NK-92 (cell line): ENCODE measurements around the gene PFAS.
"Not testable (repeated sequence)": the region's sequence is repeated elsewhere in the genome, so short reads cannot be mapped to it uniquely, and the experiment has no call there.

ENCODE experiments used
- DNase-seq: peaks from one replicate; lab custom pipeline; 2025; ENCODE audit not compliant: unreplicated experiment; lab: John Stamatoyannopoulos, UW

PFAS gene

DNA sequence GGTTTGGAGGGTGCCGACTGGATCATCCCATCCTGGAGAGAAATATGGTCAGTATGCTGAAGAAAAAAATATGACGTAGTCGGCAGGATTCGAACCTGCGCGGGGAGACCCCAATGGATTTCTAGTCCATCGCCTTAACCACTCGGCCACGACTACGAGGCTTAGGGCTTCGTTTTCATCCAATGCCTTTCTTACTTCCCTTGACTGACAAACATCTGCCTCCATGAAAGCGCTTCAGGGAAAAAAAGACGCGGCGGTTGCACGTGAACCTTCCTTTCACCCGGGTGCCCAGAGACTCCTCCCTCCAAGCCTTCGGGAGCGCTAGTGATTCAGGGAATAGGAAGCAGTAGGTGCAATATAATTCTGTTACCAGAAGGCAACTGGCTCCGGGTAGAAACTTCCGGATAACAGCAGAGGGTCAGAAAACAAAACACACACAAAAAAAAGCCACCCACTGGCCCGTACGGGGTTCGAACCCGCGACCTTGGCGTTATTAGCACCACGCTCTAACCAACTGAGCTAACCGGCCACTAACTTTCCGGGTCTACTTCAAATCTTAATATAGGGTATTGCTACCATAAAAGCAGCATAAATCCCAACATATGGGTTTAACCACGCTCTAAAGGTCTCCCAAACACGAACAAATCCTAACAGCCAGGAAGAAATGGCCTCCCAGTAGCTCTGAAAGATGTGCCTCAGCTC, 22.4 kb upstream of the PFAS start:
- no peak for DNase-seq

DNA sequence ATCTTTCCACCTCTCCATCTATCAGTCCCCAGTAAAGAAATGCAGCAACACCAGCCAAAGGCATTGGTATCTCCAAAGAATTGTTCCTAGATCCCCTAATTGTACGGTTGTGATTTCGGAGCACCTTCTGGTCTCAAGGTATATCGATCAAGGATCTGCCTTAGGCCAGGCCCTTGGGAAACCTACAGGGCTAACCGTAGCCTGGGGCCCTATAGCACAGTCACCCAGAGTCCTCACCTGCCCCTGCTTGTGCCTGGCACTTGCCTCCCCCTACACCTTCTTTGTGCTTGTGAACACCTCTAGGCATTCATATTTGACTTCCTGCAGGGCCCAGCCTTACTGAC, 21.9 kb upstream of the PFAS start:
- DNase-seq, result no peak

DNA sequence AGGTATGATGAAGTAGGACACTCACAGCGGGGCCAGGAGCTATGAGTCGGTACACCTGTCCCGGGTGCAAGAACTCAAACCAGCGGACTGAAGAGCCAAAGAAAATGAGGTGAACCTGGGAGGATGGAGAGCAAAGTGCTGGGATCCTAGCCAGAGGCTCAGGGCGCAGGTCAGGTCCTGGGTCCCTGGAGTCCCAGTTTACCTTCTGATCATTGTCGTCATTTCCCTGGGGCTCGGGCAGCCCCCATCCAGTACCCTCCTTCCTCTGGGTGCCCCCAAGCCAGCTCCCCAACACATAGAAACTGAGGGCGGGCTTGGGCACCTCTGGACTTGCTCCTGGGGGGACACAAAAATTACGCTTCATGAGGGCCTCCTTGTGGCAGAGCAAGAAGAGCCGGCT, 17.4 kb upstream of the PFAS start:
- DNase-seq, result no peak

DNA sequence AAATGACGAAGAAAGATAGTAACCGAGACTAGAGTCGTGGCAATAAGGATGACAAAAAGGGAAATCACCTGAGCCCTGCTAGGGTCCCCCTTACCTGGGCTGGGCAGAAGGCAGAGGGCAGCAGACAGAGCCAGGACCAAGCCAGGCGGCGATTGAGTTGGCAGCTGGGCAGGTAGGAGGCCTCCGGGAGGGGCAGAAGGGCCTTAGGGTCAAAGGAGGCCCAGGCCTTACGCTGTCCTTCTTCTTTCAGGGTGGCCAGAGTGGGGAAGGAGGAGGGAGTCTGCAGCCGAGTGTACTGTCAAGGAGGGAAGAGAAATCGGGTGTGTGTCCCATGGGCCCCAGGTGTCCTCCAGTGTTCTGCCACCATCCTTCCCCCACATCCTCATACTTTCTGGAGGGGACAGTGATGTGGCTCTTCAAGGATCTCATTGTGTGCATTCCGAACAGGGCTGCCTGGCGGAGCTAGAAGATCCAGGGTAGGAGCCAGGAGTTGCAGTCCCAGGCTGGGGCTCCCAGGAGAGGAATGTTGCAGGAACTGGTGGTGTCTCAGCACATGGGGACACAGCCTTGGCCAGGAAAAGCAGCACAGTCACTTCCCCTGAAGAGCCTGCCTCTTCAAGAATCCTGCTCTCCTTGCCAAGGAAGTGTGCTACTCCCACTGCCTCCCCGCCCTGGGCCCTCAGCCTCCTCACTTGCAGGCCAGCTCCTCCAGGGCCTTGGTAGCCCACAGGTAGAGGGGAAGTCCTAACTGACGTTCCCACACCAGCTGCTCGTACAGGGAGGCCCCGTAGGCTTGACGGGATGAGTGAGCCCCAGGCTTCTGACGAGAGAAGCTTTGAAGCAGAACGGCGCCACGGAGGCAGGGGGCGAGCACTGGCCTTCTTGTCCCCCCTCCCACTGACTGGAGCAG, 14.5 kb upstream of the PFAS start:
- DNase-seq, result no peak

DNA sequence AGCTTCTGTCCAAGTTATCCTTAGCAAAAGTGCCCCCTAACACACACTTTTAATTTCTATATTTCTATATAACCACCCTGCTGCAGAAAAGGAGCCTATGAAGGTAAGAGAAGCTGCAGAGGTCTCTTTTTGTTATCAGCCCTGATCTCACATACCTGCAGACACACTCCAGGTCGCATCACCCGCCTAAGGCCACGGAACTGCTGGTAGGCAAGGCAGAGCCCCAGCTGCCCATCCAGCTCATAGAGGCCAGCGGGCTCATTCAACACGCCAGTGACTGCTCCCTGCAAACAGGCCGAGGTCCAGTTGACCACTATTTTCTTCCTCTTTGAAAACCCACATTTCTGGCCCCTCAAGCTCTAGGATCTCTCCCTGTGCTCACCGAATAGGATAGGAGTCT, 13.4 kb upstream of the PFAS start:
- no peak for DNase-seq

DNA sequence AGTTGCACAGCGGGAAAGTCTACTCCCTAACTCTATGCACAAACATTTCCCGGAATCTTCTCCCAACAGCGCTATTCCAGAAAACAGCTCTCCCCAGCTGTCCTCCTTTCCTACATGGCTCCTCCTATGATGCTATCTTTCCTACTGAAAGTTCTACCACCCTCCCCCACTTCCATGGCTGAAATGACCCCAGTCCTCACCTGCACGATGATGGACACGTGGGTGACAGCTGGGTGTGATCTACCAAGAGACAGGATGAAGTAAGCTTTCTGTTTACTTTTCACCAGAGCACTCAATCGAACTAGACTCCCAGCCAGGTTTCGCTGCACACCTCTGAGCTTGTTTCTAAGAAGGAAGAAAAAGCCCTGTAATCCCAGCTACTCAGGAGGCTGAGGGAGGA, 11.9 kb upstream of the PFAS start:
- DNase-seq, result no peak

DNA sequence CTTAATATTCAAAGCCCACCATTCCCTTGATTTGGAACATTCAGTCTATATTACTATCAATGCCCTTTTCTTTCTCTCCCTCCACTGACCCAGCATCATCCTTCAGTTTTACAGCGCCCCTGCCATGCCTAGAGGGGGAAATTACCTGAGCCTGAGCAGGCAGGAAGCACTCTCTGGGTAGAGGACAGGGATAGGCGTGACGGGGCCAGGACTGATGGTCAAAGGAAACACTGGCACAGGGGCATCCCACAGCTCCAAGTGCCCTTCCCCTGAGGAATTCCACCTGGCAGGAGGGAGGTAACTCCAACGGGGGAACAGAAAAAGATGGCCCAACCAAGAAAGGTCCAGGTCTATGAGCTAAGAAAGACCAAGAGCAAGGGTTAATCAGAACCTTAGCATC, 11.2 kb upstream of the PFAS start:
- DNase-seq, result no peak

DNA sequence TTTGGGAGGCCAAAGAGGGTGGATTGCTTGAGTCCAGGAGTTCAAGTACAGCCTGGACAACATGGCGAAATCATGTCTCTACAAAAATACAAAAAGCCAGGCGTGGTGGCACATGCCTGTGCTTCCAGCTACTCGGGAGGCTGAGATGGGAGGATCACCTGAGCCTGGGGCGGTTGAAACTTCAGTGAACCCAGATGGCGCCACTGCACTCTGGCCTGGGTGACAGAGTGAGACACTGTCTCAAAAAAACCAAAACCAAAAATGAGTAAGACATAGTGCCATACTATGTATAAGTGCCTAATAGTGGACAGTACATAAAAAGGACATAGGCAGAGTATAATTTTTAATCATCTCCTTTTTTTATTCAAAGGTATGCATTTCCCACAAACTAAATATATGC, 5.3 kb upstream of the PFAS start:
- DNase-seq, result no peak

DNA sequence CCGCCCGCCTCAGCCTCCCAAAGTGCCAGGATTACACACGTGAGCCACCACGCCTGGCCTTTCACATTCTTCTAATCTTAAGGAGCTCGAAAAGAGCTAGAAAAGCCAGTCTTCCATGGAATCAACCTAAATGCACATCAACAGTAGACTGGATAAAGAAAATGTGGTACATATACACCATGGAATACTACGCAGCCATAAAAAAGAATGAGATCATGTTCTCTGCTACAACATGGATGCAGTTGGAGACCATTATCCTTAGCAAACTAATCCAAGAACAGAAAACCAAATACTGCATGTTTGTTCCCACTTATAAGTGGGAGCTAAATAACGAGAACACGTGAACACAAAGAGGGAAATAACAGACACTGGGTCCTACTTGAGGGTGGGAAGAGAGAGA, 4.3 kb upstream of the PFAS start:
- DNase-seq, result no peak

DNA sequence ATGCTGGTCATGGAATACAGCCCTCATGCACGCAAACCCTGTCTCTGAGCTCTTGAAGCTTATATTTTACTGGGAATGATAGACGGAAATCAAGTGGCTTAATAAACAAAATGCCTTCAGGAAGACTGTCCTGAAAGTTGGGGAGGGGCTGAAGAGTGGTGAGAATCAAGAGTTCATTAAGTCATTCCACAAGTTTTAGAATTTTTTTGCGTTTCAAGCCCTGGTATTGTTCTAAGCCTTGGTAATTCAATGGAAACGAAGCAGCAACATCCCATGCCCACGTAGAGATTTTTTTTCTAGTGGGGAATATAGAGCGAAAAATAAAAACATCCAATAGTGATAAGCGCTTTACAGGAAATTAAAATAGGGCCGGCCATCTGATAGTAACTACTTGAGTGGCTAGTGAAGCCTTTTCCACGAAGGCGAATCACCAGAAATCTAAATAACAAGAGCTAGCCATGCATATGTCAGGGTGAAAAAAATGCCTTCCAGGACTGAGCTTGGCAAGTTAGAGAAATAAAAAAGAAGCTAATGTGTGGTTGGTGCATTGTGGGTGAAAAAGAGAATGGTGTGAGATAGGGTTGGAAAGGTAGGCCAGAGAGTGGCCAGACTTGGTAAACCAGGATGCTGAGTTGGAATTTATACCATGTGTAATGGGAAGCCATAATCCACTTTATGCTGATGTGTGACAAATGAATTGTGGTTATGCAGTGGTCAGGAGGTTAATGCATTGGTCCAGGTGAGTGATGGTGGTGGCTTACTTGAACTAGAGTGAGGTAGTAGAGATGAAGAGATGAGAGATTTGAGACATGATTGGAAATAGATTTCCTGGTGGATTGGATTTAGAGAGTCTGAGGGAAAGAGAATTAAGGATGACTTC, 772 bp downstream of the PFAS start:
- no peak for DNase-seq

DNA sequence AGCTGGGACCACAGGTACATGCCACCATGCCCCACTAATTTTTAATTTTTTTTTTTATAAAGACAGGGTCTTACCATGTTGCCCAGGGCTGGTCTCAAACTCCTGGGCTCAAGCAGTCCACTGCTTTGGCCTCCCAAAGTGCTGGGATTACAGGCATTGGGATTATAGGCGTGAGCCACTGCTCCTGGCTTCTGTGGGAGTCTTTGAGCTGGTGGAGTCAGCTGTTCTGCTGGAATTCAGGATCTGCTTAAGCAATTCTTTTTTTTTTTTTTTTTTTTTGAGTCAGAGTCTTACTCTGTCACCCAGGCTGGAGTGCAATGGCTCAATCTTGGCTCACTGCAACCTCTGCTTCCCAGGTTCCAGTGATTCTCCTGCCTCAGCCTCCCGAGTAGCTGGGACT, 2.3 kb downstream of the PFAS start:
- DNase-seq, result not testable (repeated sequence)

DNA sequence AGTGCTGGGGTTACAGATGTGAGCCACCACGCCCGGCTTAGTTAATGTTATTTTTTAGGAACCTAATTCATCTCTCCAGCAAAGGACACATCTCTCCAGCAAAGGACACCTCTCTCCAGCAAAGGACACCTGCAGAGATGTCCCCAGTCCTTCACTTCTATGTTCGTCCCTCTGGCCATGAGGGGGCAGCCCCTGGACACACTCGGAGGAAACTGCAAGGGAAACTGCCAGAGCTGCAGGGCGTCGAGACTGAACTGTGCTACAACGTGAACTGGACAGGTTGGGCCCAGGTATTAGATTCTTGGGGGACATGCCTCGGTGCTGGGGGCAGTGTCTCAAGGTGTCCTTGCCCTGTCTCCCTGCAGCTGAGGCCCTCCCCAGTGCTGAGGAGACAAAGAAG, 4.7 kb downstream of the PFAS start:
- no peak for DNase-seq

DNA sequence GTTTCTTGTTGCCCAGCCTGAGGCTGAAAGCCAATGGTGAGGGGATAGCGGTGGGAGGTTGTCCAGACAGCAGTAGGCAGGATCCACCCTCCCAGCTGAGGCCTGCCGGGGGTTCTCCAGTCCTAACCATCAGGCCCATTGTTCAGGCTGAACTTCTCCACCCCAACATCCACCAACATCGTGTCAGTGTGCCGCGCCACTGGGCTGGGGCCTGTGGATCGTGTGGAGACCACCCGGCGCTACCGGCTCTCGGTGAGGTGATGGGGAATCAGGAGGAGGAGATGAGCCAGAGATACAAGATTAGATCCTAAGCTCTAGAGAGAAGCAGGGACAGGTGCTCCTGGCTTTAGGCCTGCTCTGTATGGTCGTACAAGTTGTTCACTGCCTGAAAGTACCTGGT, 5.8 kb downstream of the PFAS start:
- DNase-seq, result no peak

DNA sequence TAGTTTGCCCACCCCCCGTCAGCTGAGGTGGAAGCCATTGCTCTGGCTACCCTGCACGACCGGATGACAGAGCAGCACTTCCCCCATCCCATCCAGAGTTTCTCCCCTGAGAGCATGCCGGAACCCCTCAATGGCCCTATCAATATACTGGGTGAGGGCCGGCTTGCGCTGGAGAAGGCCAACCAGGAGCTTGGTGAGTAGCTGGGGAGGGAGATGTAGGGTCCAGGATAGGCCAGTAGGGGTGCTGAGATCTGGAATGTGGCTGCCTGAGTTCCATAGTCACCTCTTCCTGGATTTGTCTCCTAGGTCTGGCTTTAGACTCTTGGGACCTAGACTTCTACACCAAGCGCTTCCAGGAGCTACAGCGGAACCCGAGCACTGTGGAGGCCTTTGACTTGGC, 6.4 kb downstream of the PFAS start:
- no peak for DNase-seq

DNA sequence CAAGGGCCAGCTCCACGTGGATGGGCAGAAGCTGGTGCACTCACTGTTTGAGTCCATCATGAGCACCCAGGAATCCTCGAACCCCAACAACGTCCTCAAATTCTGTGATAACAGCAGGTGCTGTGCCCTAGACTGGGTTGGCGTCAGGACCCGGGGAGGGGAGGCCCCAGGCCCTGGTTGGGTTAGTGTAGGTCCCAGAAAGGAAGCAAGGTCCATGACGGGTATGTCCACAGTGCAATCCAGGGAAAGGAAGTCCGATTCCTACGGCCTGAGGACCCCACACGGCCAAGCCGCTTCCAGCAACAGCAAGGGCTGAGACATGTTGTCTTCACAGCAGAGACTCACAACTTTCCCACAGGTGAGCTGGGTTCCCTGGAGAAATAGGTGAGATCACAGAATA, 7.2 kb downstream of the PFAS start:
- DNase-seq, result no peak

DNA sequence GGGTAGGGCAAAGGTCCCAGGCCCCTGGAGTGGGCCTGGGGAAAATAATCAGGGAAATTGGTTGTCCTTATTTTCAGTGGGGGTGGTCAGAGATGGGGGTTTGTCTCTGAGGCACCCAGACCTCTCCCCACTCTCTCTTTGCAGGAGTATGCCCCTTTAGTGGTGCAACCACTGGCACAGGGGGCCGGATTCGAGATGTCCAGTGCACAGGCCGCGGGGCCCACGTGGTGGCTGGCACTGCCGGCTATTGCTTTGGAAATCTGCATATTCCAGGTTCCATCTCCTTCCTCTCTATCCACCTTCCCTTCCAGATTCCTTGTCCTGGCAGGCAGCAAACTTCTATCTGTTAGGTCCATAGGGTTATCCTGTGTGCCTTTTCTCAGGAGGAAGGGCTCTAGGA, 7.6 kb downstream of the PFAS start:
- no peak for DNase-seq

DNA sequence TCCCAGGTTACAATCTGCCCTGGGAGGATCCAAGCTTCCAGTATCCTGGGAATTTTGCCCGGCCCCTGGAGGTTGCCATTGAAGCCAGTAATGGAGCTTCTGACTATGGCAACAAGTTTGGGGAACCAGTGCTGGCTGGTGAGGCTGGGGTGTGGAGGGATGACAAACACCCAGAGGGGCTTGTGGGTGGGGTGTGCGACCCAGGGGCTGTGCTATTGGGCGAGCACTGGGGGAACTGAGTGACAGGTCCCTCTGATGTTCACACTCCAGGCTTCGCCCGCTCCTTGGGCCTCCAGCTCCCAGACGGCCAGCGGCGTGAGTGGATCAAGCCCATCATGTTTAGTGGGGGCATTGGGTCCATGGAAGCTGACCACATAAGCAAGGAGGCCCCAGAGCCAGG, 8.7 kb downstream of the PFAS start:
- DNase-seq, result no peak

DNA sequence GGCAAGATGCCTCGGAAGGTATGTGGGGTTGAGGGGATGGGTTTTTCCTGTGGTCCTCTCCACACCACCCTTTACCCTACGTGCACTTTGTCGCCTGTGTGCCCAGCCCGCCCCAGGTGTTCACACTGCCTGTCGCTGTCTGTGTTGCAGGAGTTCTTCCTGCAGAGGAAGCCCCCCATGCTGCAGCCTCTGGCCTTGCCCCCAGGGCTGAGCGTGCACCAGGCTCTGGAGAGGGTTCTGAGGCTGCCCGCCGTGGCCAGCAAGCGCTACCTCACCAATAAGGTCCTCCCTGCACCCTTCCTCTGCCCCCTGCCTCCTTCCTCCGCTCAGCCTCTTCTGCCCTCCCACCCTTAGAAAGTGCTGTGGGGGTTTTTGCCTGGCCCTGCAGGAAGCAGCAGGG, 15.2 kb downstream of the PFAS start:
- DNase-seq, result no peak

DNA sequence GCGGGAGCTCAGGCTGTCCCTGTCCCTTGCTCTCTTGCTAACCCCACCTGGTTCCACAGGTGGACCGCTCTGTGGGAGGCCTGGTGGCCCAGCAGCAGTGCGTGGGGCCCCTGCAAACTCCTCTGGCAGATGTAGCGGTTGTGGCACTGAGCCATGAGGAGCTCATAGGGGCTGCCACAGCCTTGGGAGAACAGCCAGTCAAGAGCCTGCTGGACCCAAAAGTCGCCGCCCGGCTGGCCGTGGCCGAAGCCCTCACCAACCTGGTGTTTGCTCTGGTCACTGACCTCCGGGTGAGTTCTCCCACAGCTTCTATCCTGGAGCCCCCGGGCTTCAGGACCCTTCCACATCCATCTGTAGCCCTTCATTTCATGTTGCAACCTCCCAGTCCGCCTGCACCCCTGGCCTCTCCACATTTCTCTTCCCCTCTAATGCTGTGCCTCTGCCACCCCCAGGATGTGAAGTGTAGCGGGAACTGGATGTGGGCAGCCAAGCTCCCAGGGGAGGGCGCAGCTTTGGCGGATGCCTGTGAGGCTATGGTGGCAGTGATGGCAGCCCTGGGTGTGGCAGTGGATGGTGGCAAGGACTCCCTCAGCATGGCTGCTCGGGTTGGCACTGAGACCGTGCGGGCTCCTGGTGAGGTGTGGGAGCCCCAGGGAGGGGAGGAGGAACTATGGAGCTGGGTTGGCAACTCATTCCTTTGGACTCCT, 15.9 kb downstream of the PFAS start:
- DNase-seq, result no peak

DNA sequence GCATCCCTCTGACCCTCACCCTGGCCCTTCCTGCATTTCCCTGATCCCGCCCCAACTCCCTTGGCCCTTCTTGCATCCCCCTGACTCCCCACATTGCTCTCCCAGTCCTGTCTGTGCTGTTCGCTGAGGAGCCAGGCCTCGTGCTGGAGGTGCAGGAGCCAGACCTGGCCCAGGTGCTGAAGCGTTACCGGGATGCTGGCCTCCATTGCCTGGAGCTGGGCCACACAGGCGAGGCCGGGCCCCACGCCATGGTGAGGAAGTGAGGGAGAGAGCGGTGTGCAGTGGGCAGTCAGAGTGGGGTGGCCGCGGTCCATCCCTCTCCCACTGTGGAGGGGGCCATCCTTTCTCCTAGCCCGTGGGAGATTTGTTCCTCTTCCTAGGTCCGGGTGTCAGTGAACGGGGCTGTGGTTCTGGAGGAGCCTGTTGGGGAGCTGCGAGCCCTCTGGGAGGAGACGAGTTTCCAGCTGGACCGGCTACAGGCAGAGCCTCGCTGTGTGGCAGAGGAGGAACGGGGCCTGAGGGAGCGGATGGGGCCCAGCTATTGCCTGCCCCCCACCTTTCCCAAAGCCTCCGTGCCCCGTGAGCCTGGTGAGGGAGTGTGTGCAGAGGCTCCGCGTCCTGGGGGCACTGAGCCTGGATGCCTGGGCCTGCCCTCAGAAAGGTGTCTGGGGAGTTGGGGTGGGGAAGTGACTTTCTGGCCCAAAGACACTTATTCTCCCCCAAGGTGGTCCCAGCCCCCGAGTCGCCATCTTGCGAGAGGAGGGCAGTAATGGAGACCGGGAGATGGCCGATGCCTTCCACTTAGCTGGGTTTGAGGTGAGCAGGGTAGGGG, 17.8 kb downstream of the PFAS start:
- DNase-seq, result no peak
